ENCODE results near the gene TMA16.

TMA16 gene

GRCh38 chr4:163484906-163485305, 9.6 kb upstream of the TMA16 start:
- no peak overlapping the region for H3K4me3 ChIP-seq (ENCODE audit: control insufficient read depth, low read depth, low read length)
- peak; percentile 52 for DNase-seq (ENCODE audit: low read depth)
- peak; percentile 48 for TF ChIP-seq CTCF (conservative IDR thresholded peaks at IDR 0.05; ENCODE audit: control insufficient read depth, insufficient read depth, low read depth, low read length)

DNA sequence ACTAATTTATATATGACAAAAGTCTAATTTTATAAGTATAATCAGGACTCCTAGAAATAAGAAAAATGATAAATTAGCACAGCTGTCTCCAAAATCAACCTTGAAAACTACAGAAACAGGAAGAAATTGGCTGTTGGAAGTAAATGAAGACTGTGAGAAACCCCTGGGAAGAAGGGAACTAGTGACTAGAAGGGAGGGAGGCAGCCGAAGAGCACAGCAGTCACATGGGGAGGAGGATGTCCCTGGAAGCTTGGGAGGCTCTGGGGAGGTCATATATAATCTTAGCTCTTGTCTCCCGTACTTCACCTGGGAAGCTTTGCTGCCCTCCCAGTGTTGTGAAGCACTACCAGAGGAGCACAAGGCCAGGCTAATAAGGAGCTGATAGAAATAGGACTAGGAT, 8.9 kb upstream of the TMA16 start:
- DNase-seq (ENCODE audit: low read depth) = no peak
- no peak overlapping the region for H3K4me3 ChIP-seq (ENCODE audit: control insufficient read depth, low read depth, low read length)
- no peak for TF ChIP-seq CTCF (conservative IDR thresholded peaks at IDR 0.05; ENCODE audit: control insufficient read depth, insufficient read depth, low read depth, low read length)

DNA sequence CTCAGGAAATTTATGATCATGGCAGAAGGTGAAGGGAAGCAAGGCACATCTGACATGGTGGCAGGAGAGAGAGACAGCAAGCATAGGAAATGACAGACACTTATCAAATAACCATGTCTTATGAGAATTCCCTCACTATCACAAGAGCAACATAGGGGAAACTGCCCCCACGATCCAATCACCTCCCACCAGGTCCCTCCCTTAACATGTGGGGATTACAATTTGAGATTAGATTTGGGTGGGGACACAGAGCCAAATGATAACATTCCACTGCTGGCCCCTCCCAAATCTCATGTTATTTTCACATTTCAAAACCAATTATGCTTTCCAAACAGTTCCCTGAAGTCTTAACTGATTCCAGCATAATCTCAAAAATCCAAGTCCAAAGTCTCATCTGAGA, 8.2 kb upstream of the TMA16 start:
- no peak overlapping the region for H3K4me3 ChIP-seq (ENCODE audit: control insufficient read depth, low read depth, low read length)
- TF ChIP-seq CTCF (conservative IDR thresholded peaks at IDR 0.05; ENCODE audit: control insufficient read depth, insufficient read depth, low read depth, low read length) = no peak
- DNase-seq (ENCODE audit: low read depth) = no peak

- no peak for TF ChIP-seq CTCF (conservative IDR thresholded peaks at IDR 0.05; ENCODE audit: control insufficient read depth, insufficient read depth, low read depth, low read length)
- DNase-seq (ENCODE audit: low read depth) = no peak
- H3K4me3 ChIP-seq (ENCODE audit: control insufficient read depth, low read depth, low read length) = no peak overlapping the region
Measured at GRCh38 chr4:163489929-163490328, 4.6 kb upstream of the TMA16 start.

DNA sequence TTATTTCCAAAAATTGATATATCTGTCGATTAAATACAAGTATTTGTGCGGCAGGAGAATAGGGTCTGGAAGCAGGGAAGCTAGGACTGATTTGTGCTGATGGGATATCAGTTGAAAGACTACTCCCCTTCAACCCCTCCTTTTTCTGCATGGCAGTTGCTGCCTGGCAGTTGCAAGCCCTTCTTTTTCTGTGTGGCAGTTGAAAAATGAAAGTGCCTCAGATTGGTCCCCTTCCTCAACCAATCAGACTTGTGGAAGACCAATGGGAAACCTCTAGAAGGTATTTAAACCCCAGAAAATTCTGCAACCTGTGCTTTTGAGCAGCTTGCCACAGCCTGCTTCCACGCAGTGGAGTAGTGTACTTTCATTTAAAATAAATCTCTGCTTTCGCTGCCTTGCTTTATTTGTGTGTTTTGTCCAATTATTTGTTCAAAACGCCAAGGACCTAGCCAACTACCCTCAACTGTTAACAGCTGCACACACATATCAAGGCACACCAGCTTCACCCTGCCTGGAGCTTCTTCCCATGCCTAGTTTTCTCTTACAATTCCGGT, 1.5 kb upstream of the TMA16 start:
- no peak for TF ChIP-seq CTCF (conservative IDR thresholded peaks at IDR 0.05; ENCODE audit: control insufficient read depth, insufficient read depth, low read depth, low read length)
- no peak for DNase-seq (ENCODE audit: low read depth)
- no peak overlapping the region for H3K4me3 ChIP-seq (ENCODE audit: control insufficient read depth, low read depth, low read length)

- TF ChIP-seq CTCF (conservative IDR thresholded peaks at IDR 0.05; ENCODE audit: control insufficient read depth, insufficient read depth, low read depth, low read length) = no peak
- peak overlapping the region; percentile 91 for H3K4me3 ChIP-seq (ENCODE audit: control insufficient read depth, low read depth, low read length)
- DNase-seq (ENCODE audit: low read depth) = no peak
Measured at GRCh38 chr4:163493643-163494359, 689 bp upstream of the TMA16 start.
